NAMALWA (cell line): Measurements from ENCODE around the gene SUPT6H.

ENCODE experiments used
- DNase-seq: peaks from one replicate; pipeline ENCODE4 v3.0.0-alpha.2; 2015; ENCODE audit warnings: low spot score

SUPT6H gene

GRCh38 chr17:28751600-28752366, 89.8 kb downstream of the SUPT6H start:
- DNase-seq: no peak
